Neural cell (in vitro differentiated cells): ENCODE results near the gene NRROS.

Experiments
- EP300 ChIP-seq: fragments of 450-650 bp; conservative IDR thresholded peaks from 2 replicates; pipeline ENCODE4 v1.6.1; 2014; ENCODE audit warnings: antibody characterized with exemption, mild to moderate bottlenecking, moderate library complexity; ENCODE audit not compliant: poor library complexity, severe bottlenecking
- EZH2 ChIP-seq: fragments of 200-600, 300-800 bp; shearing (Covaris generic), sonication (generic); IDR thresholded peaks from 2 replicates; pipeline ENCODE4 v1.6.1; 2014; ENCODE audit warnings: antibody characterized with exemption, low read length, borderline replicate concordance, mild to moderate bottlenecking; ENCODE audit not compliant: insufficient read depth, poor library complexity, severe bottlenecking
- MXI1 ChIP-seq: fragments of 450-650 bp; conservative IDR thresholded peaks from 2 replicates; pipeline ENCODE4 v1.6.1; 2014; ENCODE audit warnings: antibody characterized with exemption, mild to moderate bottlenecking; ENCODE audit not compliant: poor library complexity, severe bottlenecking
- POLR2AphosphoS5 ChIP-seq: IDR thresholded peaks from 2 replicates; pipeline ENCODE4 v1.6.1; 2012
- RAD21 ChIP-seq: fragments of 450-650 bp; conservative IDR thresholded peaks from 2 replicates; pipeline ENCODE4 v1.6.1; 2014; ENCODE audit warnings: antibody characterized with exemption, mild to moderate bottlenecking, moderate library complexity
- SMC3 ChIP-seq: fragments of 450-650 bp; conservative IDR thresholded peaks from 2 replicates; pipeline ENCODE4 v1.6.1; 2014; ENCODE audit warnings: antibody characterized with exemption, mild to moderate bottlenecking, moderate library complexity; ENCODE audit not compliant: poor library complexity
- TAF1 ChIP-seq: IDR thresholded peaks from 2 replicates; pipeline ENCODE4 v1.6.1; 2012; ENCODE audit warnings: low read depth
- TF ChIP-seq, protein P1 (sequence below): fragments of 450-650 bp; IDR thresholded peaks from 2 replicates; pipeline ENCODE4 v1.5.1; 2014; ENCODE audit warnings: antibody characterized with exemption, mild to moderate bottlenecking, moderate library complexity; ENCODE audit not compliant: poor library complexity, severe bottlenecking
- TF ChIP-seq, protein P2 (sequence below): IDR thresholded peaks from 2 replicates; pipeline ENCODE4 v1.6.1; 2012; ENCODE audit warnings: borderline replicate concordance

DNA sequence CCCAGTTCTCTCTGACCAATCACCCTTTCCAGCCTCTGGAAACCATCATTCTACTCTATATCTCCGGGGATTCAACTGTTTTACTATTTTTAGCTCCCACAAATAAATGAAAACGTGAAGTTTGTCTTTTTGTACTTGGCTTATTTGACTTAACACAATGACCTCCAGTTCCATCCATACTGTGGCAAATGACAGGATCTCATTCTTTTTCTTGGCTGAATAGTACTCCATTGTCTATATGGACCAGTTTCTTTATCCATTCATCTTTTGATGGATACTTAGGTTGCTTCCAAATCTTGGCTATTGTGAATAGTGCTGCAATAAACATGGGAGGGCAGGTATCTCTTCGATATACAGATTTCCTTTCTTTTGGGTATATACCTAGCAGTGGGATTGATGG lies 34.1 kb downstream of the NRROS start:
- TF ChIP-seq, protein P1, sequence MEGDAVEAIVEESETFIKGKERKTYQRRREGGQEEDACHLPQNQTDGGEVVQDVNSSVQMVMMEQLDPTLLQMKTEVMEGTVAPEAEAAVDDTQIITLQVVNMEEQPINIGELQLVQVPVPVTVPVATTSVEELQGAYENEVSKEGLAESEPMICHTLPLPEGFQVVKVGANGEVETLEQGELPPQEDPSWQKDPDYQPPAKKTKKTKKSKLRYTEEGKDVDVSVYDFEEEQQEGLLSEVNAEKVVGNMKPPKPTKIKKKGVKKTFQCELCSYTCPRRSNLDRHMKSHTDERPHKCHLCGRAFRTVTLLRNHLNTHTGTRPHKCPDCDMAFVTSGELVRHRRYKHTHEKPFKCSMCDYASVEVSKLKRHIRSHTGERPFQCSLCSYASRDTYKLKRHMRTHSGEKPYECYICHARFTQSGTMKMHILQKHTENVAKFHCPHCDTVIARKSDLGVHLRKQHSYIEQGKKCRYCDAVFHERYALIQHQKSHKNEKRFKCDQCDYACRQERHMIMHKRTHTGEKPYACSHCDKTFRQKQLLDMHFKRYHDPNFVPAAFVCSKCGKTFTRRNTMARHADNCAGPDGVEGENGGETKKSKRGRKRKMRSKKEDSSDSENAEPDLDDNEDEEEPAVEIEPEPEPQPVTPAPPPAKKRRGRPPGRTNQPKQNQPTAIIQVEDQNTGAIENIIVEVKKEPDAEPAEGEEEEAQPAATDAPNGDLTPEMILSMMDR, result no peak
- TF ChIP-seq POLR2AphosphoS5 (no peak), RAD21 (no peak), EZH2 (no peak), TAF1 (no peak), SMC3 (no peak), EP300 (no peak), MXI1 (no peak)
- TF ChIP-seq, protein P2, sequence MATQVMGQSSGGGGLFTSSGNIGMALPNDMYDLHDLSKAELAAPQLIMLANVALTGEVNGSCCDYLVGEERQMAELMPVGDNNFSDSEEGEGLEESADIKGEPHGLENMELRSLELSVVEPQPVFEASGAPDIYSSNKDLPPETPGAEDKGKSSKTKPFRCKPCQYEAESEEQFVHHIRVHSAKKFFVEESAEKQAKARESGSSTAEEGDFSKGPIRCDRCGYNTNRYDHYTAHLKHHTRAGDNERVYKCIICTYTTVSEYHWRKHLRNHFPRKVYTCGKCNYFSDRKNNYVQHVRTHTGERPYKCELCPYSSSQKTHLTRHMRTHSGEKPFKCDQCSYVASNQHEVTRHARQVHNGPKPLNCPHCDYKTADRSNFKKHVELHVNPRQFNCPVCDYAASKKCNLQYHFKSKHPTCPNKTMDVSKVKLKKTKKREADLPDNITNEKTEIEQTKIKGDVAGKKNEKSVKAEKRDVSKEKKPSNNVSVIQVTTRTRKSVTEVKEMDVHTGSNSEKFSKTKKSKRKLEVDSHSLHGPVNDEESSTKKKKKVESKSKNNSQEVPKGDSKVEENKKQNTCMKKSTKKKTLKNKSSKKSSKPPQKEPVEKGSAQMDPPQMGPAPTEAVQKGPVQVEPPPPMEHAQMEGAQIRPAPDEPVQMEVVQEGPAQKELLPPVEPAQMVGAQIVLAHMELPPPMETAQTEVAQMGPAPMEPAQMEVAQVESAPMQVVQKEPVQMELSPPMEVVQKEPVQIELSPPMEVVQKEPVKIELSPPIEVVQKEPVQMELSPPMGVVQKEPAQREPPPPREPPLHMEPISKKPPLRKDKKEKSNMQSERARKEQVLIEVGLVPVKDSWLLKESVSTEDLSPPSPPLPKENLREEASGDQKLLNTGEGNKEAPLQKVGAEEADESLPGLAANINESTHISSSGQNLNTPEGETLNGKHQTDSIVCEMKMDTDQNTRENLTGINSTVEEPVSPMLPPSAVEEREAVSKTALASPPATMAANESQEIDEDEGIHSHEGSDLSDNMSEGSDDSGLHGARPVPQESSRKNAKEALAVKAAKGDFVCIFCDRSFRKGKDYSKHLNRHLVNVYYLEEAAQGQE, result no peak
